ENCODE results near the gene RAB5IF. TPM values are rescaled to one million over a fixed set of nuclear protein-coding genes. Genes with fewer than 3 reads are reported as not detected.

Gene RAB5IF
- total and polyA plus RNA-seq, 2 of the 13 experiments (the other 11 are each of a cell fraction or from before 2014, with no cell fraction given) = 261 to 305 TPM

DNA sequence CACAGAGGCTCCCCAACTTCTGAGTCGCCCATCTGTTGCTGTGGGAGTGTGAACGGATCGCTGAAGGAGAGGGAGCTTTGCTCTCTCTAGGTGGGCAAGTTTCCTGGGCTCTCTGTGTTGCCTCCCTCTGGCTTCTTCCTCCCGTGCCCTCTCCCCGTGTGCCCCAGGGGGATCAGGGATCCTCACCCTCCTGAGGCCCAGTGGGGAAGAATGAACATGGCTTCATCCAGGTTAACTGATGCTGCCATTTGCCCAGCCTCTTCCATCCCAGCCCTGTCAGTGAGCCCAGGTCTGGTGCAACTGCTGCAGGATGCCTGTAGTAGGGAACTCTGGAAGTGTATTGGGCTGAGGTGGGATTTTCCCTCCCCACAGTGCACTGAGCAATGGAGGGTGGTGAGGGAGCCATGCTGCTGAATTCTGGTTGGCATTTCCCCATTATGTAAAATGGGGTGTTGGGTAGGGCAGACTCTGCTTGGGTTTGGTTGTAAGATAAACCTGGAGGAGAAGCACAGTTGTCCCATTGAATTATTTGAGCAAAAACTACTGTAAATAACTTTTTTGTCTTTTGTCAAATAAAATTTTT is 12.1 kb upstream of the RAB5IF start (continued):
- no peak for TF ChIP-seq HDAC6 (IDR thresholded peaks at IDR 0.05; ENCODE audit: low read depth, low read length)

DNA sequence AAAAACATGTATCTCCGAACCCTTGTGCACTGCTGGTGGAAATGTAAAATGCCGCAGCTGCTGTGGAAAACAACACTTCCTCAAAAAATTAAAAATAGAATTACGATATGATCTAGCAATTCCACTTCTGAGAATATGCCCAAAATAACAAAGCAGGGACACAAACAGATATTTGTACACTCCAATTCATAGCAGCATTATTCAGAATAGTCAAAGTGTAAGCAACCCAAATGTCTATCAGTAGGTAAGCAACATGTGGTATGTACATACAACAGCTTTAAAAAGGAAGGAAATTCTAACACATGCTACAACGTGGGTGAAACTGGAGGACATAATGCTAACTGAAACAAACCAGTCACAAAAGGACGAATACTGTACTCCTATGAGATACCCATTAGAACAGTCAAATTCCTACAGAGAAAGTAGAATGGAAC is 5.7 kb upstream of the RAB5IF start:
- H3K4me3 ChIP-seq (replicated peaks in 1 of 3; ENCODE audit: insufficient read depth in 1 of 3, low read depth in 2 of 3, low read length in 3 of 3) = no peak overlapping the region
- in situ Hi-C loops (cut with HindIII; ENCODE audit: extremely low pct_ligation_motif_present, low pct_unique_long_range_greater_than_20kb) (no loop called here), intact Hi-C loops (cut with micrococcal nuclease; ENCODE audit: unreplicated experiment) (no loop called here)
- no peak overlapping the region for H3K9ac ChIP-seq (ENCODE audit: insufficient read depth, low read depth, low read length)
- no peaks in the 10 kb centered on the region for H4K20me1 ChIP-seq (ENCODE audit: insufficient read depth, low read length)
- DNase-seq (ENCODE audit: low spot score) (no peak), ATAC-seq (no peak), FAIRE-seq (no peak)
- H3K4me1 ChIP-seq (ENCODE audit: insufficient read depth, low read length) = peaks cover 23% of the 10 kb centered on the region
- TF ChIP-seq, protein P1, sequence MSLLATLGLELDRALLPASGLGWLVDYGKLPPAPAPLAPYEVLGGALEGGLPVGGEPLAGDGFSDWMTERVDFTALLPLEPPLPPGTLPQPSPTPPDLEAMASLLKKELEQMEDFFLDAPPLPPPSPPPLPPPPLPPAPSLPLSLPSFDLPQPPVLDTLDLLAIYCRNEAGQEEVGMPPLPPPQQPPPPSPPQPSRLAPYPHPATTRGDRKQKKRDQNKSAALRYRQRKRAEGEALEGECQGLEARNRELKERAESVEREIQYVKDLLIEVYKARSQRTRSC (CRISPR knock-in tag; IDR thresholded peaks at IDR 0.05; ENCODE audit: low read depth) = no peak
- 0 out of 2 replicates have a peak, but pooled peaks have one; percentile 6 for TF ChIP-seq SMARCE1 (IDR thresholded peaks at IDR 0.05; ENCODE audit: borderline replicate concordance)
- 0 out of 2 replicates have a peak, but pooled peaks have one; percentile 16 for TF ChIP-seq NCOA2 (CRISPR knock-in tag; IDR thresholded peaks at IDR 0.05)
- no peaks in the 10 kb centered on the region for H3K9me3 ChIP-seq (ENCODE audit: low read length)
- 79% methylated on average over 5 of the region's 5 CpGs for WGBS (ENCODE audit: low lambda C conversion rate)
- no peak overlapping the region for H3K27ac ChIP-seq (ENCODE audit: extremely low read length, insufficient read depth, low read length)
- no peak overlapping the region for H2AFZ ChIP-seq (ENCODE audit: low read length)
- no peaks in the 10 kb centered on the region for H3K36me3 ChIP-seq (replicated peaks in 1 of 2; ENCODE audit: control insufficient read depth in 1 of 2, insufficient read depth in 2 of 2, low read length in 2 of 2)
- ChIA-PET POLR2A (interaction anchor here (1.8 kb wide), 1 partner anchor 27 kb away, joined by 5 read pairs; the partner anchor contains the start of gene TGIF2), CTCF (ENCODE audit: low intra/inter-chr PET ratio, low total read pairs) (no interaction called here)
- H3K4me2 ChIP-seq (ENCODE audit: low read depth, low read length) = no peak overlapping the region
- no peaks in the 10 kb centered on the region for H3K27me3 ChIP-seq (ENCODE audit: control insufficient read depth in 1 of 2, insufficient read depth in 2 of 2, low read length in 2 of 2)
- H3K79me2 ChIP-seq (ENCODE audit: insufficient read depth, low read length) = no peaks in the 10 kb centered on the region
- no TSS peak for BruUV-seq (replicated peaks)

DNA sequence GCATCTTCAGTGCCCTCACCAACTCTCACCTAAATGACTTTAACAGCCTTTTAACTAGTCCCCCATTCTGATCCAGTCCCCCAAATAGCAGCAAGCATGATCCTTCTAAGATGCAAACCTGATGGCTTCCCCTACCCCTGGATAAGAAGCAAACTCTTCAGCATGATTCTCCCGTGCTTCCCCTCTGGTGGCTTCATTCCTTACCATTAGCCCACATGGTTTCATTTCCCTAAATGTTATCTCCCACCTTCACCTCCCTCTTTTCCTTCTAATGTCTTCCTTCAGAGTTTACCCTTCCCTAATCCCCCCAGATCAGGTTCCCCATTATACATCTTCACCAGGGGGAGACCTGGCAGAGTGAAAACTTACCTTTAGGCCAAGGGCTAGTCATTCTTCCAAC is 4.0 kb upstream of the RAB5IF start:
- peak overlapping the region; percentile 3 for H2AFZ ChIP-seq (ENCODE audit: low read length)
- no peak overlapping the region for H3K4me3 ChIP-seq (replicated peaks in 1 of 3; ENCODE audit: insufficient read depth in 1 of 3, low read depth in 2 of 3, low read length in 3 of 3)
- H3K27me3 ChIP-seq (ENCODE audit: control insufficient read depth in 1 of 2, insufficient read depth in 2 of 2, low read length in 2 of 2) = no peaks in the 10 kb centered on the region; a peak in 1 of 5 replicates
- CTCF ChIA-PET (ENCODE audit: low intra/inter-chr PET ratio, low total read pairs) = no interaction called here
- POLR2A ChIA-PET = interaction anchor here (1.0 to 1.4 kb wide), 2 partner anchors 9 to 10 kb away, joined by 3 read pairs; no protein-coding TSS in a partner anchor
- no peak overlapping the region for H3K4me2 ChIP-seq (ENCODE audit: low read depth, low read length)
- no TSS peak for BruUV-seq (replicated peaks)
- H3K4me1 ChIP-seq (ENCODE audit: insufficient read depth, low read length) = peaks cover 27% of the 10 kb centered on the region
- in situ Hi-C loops (cut with HindIII; ENCODE audit: extremely low pct_ligation_motif_present, low pct_unique_long_range_greater_than_20kb) = no loop called here
- no peak overlapping the region for H3K27ac ChIP-seq (ENCODE audit: extremely low read length, insufficient read depth, low read length)
- FAIRE-seq = no peak
- no peaks in the 10 kb centered on the region for H4K20me1 ChIP-seq (ENCODE audit: insufficient read depth, low read length)
- no peaks in the 10 kb centered on the region for H3K36me3 ChIP-seq (replicated peaks in 1 of 2; ENCODE audit: control insufficient read depth in 1 of 2, insufficient read depth in 2 of 2, low read length in 2 of 2)
- intact Hi-C loops (cut with micrococcal nuclease; ENCODE audit: unreplicated experiment) = no loop called here
- H3K79me2 ChIP-seq (ENCODE audit: insufficient read depth, low read length) = peaks cover 9% of the 10 kb centered on the region
- no peaks in the 10 kb centered on the region for H3K9me3 ChIP-seq (ENCODE audit: low read length)
- ATAC-seq = no peak
- 27% methylated on average over 1 of the region's 1 CpG for WGBS (ENCODE audit: low lambda C conversion rate)
- no peak for DNase-seq (ENCODE audit: low spot score)
- H3K9ac ChIP-seq (ENCODE audit: insufficient read depth, low read depth, low read length) = no peak overlapping the region
- TF ChIP-seq, protein P2, sequence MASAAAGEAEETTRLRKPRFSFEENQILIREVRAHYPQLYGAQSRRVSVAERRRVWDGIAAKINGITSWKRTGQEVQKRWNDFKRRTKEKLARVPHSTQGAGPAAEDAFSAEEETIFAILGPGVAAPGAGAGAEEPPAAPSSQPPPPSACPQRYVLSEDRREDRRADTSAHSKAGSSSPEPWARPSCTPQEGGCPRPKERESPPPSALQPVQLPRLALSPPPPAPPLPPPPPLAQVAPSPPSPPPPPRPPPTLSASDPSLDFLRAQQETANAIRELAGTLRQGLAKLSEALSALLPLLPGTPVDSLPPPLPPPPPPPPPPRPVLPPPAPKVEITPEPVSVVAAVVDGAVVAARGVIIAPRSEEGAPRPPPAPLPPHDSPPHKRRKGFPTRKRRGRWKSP (CRISPR knock-in tag; IDR thresholded peaks at IDR 0.05) = no peak
- TF ChIP-seq, protein P3, sequence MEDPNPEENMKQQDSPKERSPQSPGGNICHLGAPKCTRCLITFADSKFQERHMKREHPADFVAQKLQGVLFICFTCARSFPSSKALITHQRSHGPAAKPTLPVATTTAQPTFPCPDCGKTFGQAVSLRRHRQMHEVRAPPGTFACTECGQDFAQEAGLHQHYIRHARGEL (CRISPR knock-in tag; IDR thresholded peaks at IDR 0.05) = no peak
- no peak for TF ChIP-seq ZNF160 (CRISPR knock-in tag; IDR thresholded peaks at IDR 0.05)
- TF ChIP-seq SP2 (CRISPR knock-in tag; IDR thresholded peaks at IDR 0.05) = no peak
- TF ChIP-seq ZNF232 (CRISPR knock-in tag; IDR thresholded peaks at IDR 0.05; ENCODE audit: borderline replicate concordance) = no peak
- no peak for TF ChIP-seq POLR2AphosphoS2 (IDR thresholded peaks at IDR 0.05; ENCODE audit: low read depth, low read length)
- no peak for TF ChIP-seq ZNF136 (CRISPR knock-in tag; IDR thresholded peaks at IDR 0.05; ENCODE audit: low read depth)
- no peak for TF ChIP-seq ZNF251 (CRISPR knock-in tag; IDR thresholded peaks at IDR 0.05)
- TF ChIP-seq, protein P4, sequence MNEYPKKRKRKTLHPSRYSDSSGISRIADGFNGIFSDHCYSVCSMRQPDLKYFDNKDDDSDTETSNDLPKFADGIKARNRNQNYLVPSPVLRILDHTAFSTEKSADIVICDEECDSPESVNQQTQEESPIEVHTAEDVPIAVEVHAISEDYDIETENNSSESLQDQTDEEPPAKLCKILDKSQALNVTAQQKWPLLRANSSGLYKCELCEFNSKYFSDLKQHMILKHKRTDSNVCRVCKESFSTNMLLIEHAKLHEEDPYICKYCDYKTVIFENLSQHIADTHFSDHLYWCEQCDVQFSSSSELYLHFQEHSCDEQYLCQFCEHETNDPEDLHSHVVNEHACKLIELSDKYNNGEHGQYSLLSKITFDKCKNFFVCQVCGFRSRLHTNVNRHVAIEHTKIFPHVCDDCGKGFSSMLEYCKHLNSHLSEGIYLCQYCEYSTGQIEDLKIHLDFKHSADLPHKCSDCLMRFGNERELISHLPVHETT (CRISPR knock-in tag; conservative IDR thresholded peaks at IDR 0.05) = no peak
- TF ChIP-seq ZNF761 (CRISPR knock-in tag; conservative IDR thresholded peaks at IDR 0.05) = no peak

Measured in HepG2 (cell line).